Mucosa of descending colon (tissue), 3 donors: ENCODE data around the gene TNIK. TPM values are rescaled to one million over a fixed set of nuclear protein-coding genes. Genes with fewer than 3 reads are reported as not detected.

ENCODE experiments used
- ATAC-seq: fragments of 200-7000 bp; cut with Tn5 transposase; one replicate; pipeline ENCODE4 v1.9.1; 2020; ENCODE audit warnings: mild to moderate bottlenecking, moderate library complexity
- DNase-seq, 3 donors: peaks; one replicate each; pipeline ENCODE4 v3.0.0-alpha.2; 2020
- H3K36me3 ChIP-seq: fragments of 200-600 bp; one replicate; pipeline ENCODE4 v1.8.0; 2021; ENCODE audit warnings: low read depth, mild to moderate bottlenecking
- H3K4me1 ChIP-seq: fragments of 200-600 bp; one replicate; pipeline ENCODE4 v1.8.0; 2021; ENCODE audit warnings: low read depth, mild to moderate bottlenecking
- H3K4me3 ChIP-seq: fragments of 200-600 bp; one replicate; pipeline ENCODE4 v1.8.0; 2021; ENCODE audit warnings: mild to moderate bottlenecking
- H3K9me3 ChIP-seq: fragments of 200-600 bp; one replicate; pipeline ENCODE4 v1.8.0; 2021; ENCODE audit warnings: mild to moderate bottlenecking
- CTCF ChIP-seq: fragments of 200-600 bp; IDR thresholded peaks from one replicate; pipeline ENCODE4 v1.8.0; 2022; ENCODE audit warnings: antibody characterized with exemption, mild to moderate bottlenecking
- intact Hi-C, 2 donors: fragments of 100-400 bp; cut with DNase I in 1 of 2; cut with micrococcal nuclease in 1 of 2; formaldehyde crosslinking; loops; one replicate each; pipeline versions ENCODE4 v1.11.0 to v1.11.1; 2022; cut with DNase I, micrococcal nuclease
- total RNA-seq, 3 donors: library from RNA; stranded (reverse); fragmentation: NEBNext Ultra II Directional in 2 of 3; extraction: Animal tissue kit (Norgen Biotek cat#: 25700) in 2 of 3; gene quantifications; one replicate each; pipeline versions ENCODE4 v1.2.1 to v1.2.4, GENCODE V29; 2021 to 2023
- donor health status: DM: no; HTN: no; CAD: no; lungs with moderate emphysema.
- donor health status: DM: no; HTN: no; CAD: no.
- donor health status: DM: no; HTN: yes; CAD: no.

TNIK gene
- total RNA-seq, 3 donors from 2014 or later, result 27.2 to 33.0 (median 28.0) TPM

GRCh38 chr3:171156401-171157010, 303.7 kb downstream of the TNIK start:
- Histone ChIP-seq H3K4me1 (no peaks in the 10 kb centered on the region), H3K9me3 (no peaks in the 10 kb centered on the region), H3K36me3 (no peaks in the 10 kb centered on the region), H3K4me3 (no peak overlapping the region)
- peak; percentile 52 for ATAC-seq
- no peak for DNase-seq
- intact Hi-C loops, result no loop called here
- no peak for TF ChIP-seq CTCF

DNA sequence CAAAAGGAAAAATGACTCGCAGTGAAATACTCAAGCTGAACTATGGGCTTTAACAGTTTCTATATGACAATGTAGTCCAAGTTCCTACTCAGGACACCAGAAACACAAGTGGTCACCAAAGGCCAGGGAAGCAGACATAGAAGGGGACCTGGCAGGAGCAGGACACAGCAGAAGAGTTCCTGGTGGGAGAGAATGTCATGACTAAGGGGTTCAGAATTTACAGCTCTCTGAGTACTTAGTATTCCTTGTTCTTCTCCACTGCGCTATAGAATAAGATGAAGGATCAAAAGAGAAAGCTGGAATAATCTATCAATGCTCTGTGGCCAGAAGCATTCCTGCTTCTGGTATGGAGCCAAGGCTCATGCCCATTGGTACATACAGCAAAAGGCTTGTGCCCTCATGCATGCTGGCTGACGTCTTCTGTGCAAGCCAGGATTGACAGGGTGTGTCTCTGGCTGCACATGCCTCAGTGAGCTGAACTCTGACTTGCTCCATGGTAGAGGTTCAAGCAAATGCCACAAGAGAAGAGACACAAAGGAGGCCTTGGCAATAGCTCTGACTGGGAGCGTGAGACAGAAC, 305.0 kb downstream of the TNIK start:
- H3K4me1 ChIP-seq, result no peaks in the 10 kb centered on the region
- no peak for TF ChIP-seq CTCF
- no peaks in the 10 kb centered on the region for H3K36me3 ChIP-seq
- H3K4me3 ChIP-seq, result no peak overlapping the region
- no peak for DNase-seq
- ATAC-seq, result peak; percentile 31
- no peaks in the 10 kb centered on the region for H3K9me3 ChIP-seq
- intact Hi-C loops, result no loop called here

DNA sequence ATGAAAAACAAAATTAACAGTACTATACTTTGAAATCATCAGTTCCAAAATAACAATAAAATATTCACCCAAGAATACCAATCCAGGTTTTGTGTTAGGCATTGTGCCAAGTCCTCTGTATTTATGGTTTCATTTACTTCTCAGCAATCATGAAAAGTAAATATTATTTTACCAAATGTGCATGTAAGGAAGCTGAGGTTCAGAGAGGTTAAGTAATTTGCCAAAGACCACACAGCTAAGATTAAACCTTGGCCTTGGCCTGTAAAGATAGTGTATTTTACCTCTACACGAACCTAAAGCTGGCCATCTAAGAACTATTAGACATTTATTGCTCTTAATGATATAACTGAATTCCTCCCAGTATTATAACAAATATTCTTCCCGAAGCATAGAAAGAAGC, 309.3 kb downstream of the TNIK start:
- no peak overlapping the region for H3K4me3 ChIP-seq
- no peaks in the 10 kb centered on the region for H3K36me3 ChIP-seq
- no peak for DNase-seq
- no peaks in the 10 kb centered on the region for H3K4me1 ChIP-seq
- no peak for ATAC-seq
- intact Hi-C loops, result no loop called here
- no peaks in the 10 kb centered on the region for H3K9me3 ChIP-seq
- TF ChIP-seq CTCF, result no peak

DNA sequence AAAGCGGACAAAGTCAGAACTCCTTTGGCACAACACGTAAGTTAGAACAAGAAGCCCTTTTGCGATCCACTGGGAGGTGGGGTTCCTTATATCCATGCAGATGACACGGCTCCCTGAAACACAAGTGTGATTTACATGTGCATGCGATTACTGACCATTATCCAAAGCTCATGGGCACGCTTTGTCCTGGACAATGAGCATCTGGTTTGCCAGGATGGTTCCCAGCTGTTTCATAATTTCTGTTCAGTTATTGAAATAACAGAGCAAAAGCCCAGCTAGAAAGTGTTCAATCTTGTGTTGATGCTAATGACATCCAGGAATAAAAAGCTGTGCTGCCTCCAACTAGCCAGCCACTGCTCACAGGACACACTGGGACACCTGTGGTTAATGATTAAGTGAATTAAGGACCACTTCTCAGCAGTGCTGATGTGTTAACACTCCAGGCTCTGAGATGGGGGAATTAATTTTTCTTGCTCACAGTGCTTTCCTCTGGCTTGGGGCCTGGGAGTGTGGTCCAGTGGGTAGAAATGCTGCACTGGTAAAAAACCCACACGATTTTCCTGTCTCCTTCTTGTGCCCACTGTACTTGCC, 310.6 kb downstream of the TNIK start:
- Histone ChIP-seq H3K4me3 (no peak overlapping the region), H3K4me1 (no peaks in the 10 kb centered on the region), H3K9me3 (no peaks in the 10 kb centered on the region), H3K36me3 (no peaks in the 10 kb centered on the region)
- DNase-seq (no peak), ATAC-seq (no peak)
- intact Hi-C loops, result no loop called here
- no peak for TF ChIP-seq CTCF

- ATAC-seq (peak; percentile 18), DNase-seq (no peak)
- no peak overlapping the region for H3K4me3 ChIP-seq
- no peaks in the 10 kb centered on the region for H3K9me3 ChIP-seq
- no peaks in the 10 kb centered on the region for H3K36me3 ChIP-seq
- TF ChIP-seq CTCF, result no peak
- intact Hi-C loops, result no loop called here
- H3K4me1 ChIP-seq, result no peaks in the 10 kb centered on the region
Measured at GRCh38 chr3:171145798-171146197, 314.4 kb downstream of the TNIK start.
